SIG-M5 treated with dmso at 0.1 percent for 504 hours (cell line): ENCODE measurements around the gene MNS1.
"Not testable (repeated sequence)": the region's sequence is repeated elsewhere in the genome, so short reads cannot be mapped to it uniquely, and the experiment has no call there.

Source experiments
- DNase-seq: peaks from one replicate; lab custom pipeline; 2025; ENCODE audit not compliant: unreplicated experiment; lab: John Stamatoyannopoulos, UW

Gene MNS1, protein sequence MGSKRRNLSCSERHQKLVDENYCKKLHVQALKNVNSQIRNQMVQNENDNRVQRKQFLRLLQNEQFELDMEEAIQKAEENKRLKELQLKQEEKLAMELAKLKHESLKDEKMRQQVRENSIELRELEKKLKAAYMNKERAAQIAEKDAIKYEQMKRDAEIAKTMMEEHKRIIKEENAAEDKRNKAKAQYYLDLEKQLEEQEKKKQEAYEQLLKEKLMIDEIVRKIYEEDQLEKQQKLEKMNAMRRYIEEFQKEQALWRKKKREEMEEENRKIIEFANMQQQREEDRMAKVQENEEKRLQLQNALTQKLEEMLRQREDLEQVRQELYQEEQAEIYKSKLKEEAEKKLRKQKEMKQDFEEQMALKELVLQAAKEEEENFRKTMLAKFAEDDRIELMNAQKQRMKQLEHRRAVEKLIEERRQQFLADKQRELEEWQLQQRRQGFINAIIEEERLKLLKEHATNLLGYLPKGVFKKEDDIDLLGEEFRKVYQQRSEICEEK

DNA sequence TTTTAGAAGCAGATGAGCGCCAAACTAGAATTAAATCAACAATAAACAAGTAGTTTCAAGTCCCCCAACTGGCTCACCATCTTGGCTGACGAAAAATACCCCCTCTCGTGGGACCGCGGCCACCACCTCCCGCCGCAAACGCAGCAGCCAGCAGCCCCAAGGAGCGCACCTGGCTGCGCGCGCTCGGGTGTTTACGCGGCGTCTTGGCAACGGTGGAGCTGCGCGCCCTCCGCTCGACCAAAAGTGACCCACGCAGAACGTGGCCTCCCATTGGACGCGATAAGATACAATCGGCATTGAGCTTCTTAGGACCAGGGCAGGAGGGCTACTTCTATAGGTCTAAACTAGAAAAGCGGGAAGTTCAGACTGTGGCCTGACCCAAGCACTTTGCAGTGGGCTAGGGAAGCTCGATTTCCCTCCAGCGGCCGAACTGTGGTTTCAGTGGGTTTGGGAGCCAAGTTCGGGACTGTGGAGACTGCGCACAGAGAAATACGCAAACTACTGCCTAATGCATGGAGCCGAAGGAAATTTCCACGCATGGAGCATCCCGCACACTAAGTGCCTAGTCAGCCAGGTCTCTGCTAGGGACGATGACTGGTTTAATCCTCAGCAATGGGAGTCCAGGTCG is at the start of gene MNS1:
MNS1 (minus strand) TSS at position 245 of the 628 bp plus-strand sequence; CDS start at position 80, 165 bp downstream.
- DNase-seq, result peak; percentile 92

DNA sequence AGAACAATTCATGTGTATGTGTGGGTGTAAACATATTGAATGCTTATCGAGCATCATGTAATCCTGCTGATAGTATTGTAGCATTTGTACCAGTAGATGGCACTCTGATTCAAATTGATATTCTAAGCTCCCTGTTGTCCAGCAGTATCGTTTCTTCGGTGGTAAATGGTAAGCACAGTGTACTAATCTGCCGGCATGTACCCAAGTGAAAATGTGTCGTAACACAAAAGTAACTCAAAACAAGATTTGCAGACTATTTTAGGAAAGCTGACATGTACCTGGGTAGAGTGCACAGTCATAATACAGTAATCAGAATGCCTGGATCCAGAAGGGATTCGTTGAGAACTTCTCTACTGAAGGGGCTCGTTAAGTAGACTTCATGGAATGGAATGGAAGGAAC is 31.7 kb upstream of the MNS1 start:
- peak; percentile 57 for DNase-seq

DNA sequence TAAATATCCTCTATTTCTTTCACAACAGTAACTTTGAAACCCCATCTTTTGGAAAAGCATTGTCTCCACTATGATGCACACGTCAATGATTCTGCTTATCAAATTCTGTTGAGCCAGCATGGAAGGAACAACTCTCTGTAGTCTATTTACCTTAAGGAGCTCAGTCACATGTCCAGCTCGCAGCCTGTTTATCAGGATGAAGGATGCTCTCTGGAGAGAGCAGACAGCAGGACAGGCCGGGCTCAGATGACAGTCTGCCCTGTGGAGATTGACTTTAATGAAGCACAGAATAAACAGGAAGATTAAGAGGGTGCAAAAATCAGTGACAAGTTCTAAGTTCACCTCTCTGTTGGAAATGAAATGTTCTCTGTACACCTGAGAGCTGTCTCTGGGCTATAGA is 30.6 kb upstream of the MNS1 start:
- no peak for DNase-seq

DNA sequence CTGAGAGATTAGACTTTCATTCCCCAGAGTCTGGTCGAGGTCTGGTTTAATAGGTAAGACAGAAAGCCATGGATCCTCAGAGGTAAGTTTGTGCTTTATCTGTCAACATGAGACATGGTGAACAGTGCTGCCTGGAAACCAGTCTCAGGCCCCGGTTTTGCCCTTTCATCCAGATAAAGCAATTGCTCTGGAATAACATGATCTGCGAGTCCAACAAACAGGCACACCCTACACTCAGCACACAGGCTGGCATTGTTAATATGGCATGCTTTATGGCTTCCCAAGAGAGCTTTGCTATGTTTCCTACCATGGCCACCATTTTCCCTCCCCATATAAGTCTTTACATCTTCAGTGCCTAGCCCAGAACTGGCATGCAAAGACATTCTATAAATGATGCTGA is 30.1 kb upstream of the MNS1 start:
- DNase-seq, result no peak

DNA sequence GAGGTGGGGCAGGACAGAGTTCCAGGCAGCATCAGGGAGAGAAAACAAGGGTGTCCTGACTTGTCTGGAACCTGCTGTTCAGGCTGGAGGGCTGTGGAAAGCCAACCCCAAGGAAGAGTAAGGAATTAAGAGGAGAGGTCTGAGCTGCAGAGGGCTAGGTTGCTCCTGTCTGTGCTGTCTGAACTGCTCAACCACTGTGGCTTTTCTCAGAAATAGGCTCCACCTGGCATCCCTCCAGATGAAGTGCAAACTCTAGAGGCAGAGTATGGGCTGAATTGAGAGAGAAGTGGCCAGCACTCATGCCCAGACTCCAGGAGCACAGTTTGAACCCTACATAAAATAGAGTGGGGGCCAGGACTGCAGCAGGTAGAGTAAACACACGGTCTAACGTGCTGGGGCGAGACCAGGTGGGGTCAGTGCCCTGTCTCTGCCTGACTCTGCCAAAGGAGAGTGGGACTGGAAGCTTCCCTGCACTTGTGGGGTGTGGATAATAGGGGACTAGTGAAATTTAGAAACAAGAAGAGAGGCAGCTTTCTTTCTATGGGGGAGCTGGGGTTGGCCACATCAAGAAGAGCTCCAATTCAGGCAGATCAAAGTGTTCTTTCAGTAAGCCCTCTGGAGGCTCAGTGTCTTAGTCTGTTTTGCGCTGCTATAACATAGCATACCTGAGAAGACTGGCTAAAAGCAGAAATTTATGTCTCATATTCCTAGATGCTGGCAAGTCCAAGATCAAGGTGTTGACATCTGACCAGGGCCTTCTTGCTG is 28.0 kb upstream of the MNS1 start:
- DNase-seq, result no peak

DNA sequence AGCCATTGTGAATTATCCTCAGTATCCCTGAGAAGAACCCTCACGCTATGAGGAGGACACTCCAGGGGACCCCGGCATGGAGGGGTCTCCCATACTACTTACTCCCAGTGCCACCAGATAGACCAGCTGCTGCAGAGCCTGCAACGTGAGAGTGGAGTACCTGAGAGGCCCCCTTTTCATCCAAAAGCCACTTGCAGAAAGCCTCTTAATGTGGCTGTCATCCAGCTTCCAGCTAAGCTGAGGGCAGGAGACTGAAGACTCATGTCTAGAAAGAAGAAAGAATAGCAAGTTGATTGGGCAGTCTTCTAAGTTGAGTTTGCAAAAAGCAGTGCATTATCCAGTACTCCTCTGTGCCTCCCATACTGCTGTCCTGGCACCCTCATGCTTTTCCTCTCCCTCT is 27.3 kb upstream of the MNS1 start:
- no peak for DNase-seq

DNA sequence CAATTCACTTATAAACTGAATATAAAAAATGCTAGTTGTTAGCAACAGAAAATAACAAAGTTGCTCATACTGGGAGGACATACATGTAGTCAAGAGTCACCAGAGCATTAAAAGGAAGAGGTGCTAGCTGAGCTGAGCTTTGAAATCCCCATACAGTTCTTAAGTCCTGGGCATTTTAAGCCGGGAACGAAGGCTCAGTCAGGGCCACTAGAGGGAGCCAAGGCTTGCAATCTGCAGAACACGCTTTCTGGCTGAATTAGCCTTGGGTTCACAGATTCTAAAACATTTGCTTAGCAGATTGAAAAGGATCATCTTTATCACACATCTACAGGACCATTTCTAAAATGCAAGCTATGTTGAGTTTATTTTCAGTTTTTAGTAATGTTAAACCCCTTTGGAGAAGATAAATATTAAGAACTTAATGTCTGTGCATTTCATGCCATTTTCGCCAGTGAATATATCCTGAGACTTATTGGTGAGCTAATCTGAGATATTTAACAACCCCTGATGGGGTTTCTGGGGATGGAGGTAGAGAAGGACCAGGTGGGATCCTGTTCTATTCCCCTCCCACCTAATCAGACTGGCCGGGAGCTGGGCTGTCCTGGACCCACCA is 26.3 kb upstream of the MNS1 start:
- DNase-seq, result peak; percentile 53

DNA sequence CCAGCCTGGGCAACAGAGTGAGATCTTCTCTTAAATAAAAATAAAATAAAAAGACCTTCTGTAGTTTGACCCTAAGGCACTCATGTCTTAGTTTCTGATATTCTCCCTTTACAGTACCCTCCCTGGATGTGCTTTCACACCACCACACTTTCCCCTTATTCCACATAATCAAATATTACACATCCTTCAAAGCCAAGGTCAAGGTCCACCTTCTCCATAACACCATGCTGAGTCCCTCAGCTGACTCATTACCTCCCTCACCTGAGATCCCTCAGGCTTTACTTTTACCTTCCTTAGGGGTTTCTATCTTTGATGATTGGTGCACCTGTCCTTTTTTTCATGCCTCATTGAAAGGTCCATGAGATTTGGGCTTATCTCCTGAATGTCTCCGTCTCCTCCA is 25.5 kb upstream of the MNS1 start:
- DNase-seq, result no peak

DNA sequence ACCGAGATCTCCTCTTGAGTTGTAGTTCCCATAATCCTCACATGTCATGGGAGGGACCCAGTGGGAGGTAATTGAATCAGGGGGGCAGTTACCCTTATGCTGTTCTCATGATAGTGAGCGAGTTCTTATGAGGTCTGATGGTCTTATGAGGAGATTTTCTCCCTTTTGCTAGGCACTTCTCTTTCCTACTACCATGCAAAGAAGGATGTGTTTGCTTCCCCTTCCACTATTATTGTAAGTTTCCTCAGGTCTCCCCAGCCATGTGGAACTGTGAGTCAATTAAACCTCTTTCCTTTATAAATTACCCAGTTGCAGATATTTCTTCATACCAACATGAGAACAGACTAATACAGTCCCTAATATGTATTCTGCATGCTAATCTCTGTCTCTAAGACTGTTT is 21.3 kb upstream of the MNS1 start:
- not testable (repeated sequence) for DNase-seq

DNA sequence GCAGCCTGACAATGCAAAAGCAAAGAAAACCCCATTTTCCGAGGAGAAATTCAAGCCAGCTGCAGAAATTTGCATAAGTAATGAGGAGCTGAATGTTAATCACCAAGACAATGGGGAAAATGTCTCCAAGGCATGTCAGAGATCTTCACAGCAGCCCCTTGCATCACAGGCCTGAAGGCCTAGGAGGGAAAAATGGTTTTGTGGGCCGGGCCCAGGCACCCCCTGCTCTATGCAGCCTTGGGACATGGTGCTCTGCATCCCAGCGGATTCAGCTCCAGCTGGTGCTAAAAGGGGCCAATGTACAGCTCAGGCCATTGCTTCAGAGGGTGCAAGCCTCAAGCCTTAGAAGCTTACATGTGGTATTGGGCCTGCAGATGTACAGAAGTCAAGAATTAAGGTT is 20.5 kb upstream of the MNS1 start:
- DNase-seq, result not testable (repeated sequence)

DNA sequence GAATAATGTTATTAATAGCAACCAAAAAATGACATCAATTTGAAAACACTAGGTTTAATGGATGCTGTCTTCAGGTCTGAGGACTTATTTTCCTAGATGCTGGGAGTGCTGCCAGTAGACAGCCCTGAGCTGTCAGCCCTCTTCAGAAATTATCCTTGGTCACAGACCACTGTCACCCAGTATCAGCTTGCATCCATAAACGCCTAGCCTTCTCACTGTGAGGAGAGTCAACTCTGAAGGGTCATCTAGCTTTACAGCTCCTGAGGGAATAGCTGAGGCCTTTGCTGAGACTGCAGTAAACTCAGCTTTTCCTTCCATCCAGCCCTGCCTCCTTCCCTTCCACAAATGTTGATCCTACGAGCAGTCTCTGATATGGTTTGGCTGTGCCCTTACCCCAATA is 19.4 kb upstream of the MNS1 start:
- DNase-seq, result no peak

DNA sequence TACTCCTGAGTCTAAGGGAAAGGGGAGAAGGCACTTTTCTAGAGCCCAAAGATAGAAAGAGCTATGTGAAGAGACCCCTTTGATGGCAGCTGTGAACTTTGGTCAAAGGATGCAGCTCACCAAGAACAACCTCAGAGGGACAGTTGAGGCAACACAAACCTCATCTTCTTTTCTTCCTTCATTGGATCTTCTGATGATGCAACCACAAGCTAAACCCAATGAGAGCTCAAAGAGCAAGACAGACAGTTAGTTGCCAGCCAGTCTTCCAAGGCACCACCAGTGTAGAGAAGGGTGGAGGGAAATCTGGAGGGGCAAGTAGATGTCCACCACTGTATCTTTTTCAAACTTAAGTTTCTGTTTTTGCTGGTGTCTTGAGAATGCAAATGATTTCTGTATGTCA is 10.4 kb upstream of the MNS1 start:
- DNase-seq, result no peak

DNA sequence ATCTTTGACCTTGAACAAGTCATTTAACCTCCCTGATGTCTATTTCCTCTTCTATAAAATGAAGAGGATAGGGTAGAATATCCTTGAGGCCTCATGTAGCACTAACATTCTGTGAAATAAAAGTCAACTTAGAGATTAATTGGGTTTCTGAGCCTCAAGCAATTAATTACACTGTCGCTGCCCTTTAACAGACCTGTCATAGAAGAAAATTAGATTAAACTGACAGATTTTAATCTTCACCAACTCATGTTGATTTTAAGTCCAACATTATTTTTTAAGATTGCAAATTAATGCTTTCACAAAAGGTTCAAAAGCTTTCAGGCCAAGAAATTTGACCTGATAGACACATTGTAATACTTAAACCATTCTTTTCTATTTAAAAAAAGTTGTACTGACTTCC is 8.1 kb upstream of the MNS1 start:
- no peak for DNase-seq

DNA sequence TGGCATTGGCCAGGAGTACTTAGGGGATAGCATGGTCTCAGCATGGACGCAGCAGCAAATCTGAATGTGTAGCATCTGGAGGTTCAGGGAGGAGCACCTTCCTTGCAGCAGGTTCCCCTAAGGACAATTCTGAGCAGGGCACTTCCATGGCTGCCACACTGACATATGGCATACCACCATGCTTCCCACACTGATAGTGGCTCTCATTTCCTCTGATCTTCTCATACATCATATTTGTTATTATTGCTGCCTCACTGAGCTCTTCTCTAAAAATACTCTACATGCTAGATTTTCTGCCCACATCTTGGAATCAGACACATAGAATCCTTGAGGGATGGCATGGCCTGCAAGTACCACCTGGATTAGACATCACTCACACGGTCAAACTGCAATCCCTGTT is 7.3 kb upstream of the MNS1 start:
- no peak for DNase-seq

DNA sequence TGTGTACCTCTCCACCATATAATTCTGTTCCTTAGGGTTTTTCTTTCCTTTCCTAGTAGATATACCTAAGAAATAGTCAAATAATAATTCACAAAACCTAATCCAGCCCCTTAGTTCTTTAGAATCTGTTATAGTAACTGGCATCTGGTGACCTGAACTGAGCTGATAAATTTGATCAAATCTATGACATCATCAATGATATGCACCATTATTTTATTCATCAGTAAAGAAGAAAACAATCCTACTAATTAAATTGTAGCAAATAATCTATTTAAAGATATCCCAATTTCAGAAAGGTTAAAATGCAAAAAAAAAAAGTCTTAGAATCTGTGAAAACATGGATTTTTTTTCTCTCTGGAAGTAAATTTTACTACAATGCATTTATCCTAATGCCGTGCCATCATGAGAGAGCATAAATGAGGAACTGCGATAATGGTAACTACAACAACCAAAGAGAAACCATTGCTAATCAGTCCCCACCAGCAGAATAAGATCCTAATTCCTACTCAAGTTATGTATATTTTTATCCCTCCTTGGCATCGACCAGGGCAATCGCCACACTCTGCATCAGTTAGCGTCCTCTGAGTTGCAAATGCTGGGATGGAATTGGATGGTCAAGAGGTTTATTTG is 6.6 kb upstream of the MNS1 start:
- no peak for DNase-seq

DNA sequence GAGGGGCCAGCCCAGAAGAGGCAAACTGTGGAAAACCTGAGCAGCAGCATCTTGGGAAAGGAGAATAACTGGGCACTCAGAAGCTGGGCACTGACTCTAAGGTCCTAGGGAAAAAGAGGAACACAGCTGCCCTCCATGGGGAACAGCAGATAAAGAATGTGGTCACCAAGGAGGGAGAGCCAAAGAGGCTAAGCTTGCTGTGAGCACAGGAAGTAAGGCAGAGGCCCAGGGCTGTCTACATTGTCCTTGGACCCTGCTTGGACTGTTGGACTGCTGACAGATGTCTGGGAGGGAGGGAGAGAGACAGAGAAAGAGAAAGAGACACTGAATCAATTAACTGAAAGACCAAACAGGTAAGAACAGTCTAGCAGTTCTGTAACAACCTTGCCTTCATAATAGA is 4.5 kb upstream of the MNS1 start:
- no peak for DNase-seq

DNA sequence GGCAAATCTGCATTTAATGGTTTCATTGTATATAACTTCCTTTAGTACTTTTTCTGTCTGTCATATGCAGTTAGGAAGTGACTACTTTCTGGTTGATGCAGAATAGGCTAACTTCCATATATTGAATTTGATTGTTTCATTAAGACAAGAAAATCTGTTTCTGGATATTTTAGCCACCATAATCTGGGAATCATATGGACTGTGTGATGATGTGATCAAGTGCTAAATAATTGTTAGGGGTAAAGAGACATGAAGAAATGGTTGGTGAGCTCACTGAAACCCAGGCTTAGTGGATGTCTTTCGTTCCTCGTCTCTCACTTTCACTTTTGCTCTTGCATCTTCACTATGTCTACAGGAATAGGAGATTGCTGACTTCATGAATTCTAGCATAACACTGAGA is 3.5 kb upstream of the MNS1 start:
- peak; percentile 58 for DNase-seq

DNA sequence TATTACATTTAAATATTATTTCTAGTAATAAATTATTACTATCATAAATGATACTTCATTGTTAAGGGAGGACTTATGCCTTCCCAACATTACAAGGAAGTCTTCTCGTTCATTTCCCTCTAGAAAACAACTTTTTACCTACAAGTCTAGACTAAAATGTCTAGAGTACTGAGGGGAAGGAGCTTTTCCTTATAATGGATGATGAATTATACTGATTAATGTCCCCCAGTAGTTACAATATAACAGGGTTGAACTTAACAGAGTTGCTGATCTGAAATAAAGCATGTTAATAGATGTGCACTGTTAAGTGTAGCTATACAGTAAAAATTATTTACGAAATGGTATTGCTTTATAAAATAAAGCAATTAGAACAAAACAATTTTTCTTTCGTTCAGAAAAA is 2.7 kb upstream of the MNS1 start:
- no peak for DNase-seq

DNA sequence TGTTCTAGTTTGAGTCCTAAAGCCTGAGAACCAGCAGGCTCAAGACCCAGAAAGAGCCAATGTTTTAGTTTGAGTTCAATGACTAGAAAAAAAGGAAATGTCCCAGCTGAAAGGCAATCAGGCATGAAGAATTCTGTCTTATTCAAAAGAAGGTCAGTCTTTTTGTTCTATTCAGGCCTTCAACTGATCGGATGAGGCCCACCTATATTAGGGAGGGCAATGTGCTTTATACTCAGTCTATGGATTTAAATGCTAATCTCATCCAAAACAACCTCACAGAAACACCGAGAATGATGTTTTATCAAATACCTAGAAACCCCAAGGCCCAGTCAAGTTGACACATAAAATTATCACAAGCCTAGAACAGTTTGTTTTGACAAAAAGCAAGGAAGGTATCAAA is 4.0 kb downstream of the MNS1 start:
- no peak for DNase-seq

DNA sequence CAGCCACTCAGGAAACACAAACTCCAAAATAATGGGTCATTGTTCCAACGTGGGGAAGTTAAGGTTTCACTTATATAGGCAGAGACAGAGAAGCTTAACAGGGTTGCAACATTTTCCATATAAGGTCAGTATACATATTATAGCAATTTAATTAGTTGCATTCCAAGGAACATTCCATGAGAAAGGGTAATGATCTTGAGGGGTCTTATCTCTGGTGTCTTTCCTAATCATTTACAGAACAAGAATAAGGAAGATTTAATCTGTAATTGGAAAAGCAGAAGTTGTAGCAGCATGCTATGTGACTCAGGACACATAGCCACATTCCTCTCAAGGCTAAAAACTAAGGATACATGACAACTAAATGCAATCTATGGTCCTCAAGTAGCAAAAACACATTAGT is 4.9 kb downstream of the MNS1 start:
- DNase-seq, result peak; percentile 47

DNA sequence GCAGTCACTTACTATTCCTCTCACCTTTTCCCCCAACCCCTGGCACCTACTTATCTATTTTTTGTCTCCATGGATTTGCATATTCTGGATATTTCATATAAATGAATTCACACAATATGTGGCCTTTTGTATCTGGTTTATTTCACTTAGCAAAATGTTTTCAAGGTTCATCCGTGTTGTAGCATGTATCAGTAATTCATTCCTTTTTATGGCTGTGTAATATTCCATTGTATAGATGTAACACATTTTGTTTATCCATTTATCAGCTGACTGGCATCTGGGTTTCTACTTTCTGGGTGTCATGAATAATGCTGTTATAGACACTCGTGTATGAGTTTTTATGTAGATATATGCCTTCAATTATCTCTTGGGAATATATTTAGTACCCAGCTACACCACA is 5.8 kb downstream of the MNS1 start:
- DNase-seq, result no peak
